Activated T-helper 1 cell treated with anti-CD3 and anti-CD28 coated beads, Interleukin-12 subunit alpha, Interleukin-12 subunit beta, Interleukin-2, Interleukin-4 antibody, amounts not matched to agents 30 ng/mL and 10 ng/mL and 1 ng/mL, durations not matched to agents 14 hours and 24 hours and 36 hours (primary cell): ENCODE results near the gene CLASP1. TPM values are rescaled to one million over a fixed set of nuclear protein-coding genes. Genes with fewer than 3 reads are reported as not detected.
"Not testable (repeated sequence)": the region's sequence is repeated elsewhere in the genome, so short reads cannot be mapped to it uniquely, and the experiment has no call there.

ENCODE experiments used
- DNase-seq: peaks from one replicate; pipeline ENCODE4 v3.0.0; 2021; ENCODE audit warnings: low spot score
- H3K27ac Mint-ChIP-seq: one replicate; pipeline ENCODE4 v1.8.0; 2021; ENCODE audit warnings: mild to moderate bottlenecking, mixed read lengths
- H3K27me3 Mint-ChIP-seq: one replicate; pipeline ENCODE4 v1.8.0; 2022; ENCODE audit warnings: mild to moderate bottlenecking, moderate library complexity, mixed read lengths; ENCODE audit not compliant: insufficient read depth
- H3K36me3 Mint-ChIP-seq: one replicate; pipeline ENCODE4 v1.8.0; 2021; ENCODE audit warnings: low read depth, mixed read lengths
- H3K4me1 Mint-ChIP-seq: one replicate; pipeline ENCODE4 v1.8.0; 2021; ENCODE audit warnings: low read depth, mixed read lengths
- H3K4me3 Mint-ChIP-seq: one replicate; pipeline ENCODE4 v1.8.0; 2021; ENCODE audit warnings: mild to moderate bottlenecking, moderate library complexity, mixed read lengths
- H3K9me3 Mint-ChIP-seq: one replicate; pipeline ENCODE4 v1.8.0; 2021; ENCODE audit warnings: mixed read lengths
- intact Hi-C: fragments of 100-400 bp; cut with micrococcal nuclease; formaldehyde crosslinking; loops from one replicate; pipeline ENCODE4 v1.15.1; 2024
- total RNA-seq: library from RNA; stranded (reverse); gene quantifications from 2 replicates; pipeline ENCODE4 v1.2.3, GENCODE V29; 2022

CLASP1 gene
- total RNA-seq = 62.6 and 72.6 TPM in 2 replicates

DNA sequence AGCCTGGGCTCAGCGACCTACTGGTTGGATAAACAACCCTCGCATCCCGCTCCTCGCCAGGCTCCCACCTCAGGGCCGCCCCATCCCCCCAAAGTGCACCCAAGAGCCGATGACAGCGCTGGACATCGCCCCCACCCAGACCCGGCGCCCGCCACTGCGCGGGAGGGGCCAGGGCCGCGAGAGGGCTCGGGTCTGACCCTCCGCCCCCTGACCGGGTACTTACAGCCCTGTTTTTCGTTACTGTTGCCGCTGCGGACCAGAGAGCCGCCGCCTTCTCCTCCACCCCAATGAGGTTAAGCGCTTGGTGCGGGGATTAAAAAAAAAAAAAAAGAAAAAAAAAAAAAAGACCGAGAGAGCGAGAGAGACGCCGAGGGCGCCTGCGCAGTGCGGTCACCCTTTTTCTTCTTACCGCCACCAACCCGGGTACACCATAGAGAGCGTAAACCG, at the start of gene CLASP1:
Gene CLASP1, minus strand, starts transcription at position 314 of the 447 bp plus-strand sequence. CDS start 43,567 bp downstream, outside the sequence.
- peak within 1 kb of the TSS; percentile 97 for H3K4me3 Mint-ChIP-seq
- no peak for DNase-seq
- peaks cover 56% of the 10 kb centered on the region for H3K4me1 Mint-ChIP-seq
- H3K36me3 Mint-ChIP-seq = peaks cover 32% of the 10 kb centered on the region
- intact Hi-C loops = loop anchor here (1.0 kb wide), 5 partner anchors 50 to 119 kb away; partner anchors contain the start of genes NIFK, RNU4ATAC and TSN
- H3K9me3 Mint-ChIP-seq = no peaks in the 10 kb centered on the region
- no peaks in the 10 kb centered on the region for H3K27me3 Mint-ChIP-seq
- H3K27ac Mint-ChIP-seq = peak within 1 kb of the TSS; percentile 100

DNA sequence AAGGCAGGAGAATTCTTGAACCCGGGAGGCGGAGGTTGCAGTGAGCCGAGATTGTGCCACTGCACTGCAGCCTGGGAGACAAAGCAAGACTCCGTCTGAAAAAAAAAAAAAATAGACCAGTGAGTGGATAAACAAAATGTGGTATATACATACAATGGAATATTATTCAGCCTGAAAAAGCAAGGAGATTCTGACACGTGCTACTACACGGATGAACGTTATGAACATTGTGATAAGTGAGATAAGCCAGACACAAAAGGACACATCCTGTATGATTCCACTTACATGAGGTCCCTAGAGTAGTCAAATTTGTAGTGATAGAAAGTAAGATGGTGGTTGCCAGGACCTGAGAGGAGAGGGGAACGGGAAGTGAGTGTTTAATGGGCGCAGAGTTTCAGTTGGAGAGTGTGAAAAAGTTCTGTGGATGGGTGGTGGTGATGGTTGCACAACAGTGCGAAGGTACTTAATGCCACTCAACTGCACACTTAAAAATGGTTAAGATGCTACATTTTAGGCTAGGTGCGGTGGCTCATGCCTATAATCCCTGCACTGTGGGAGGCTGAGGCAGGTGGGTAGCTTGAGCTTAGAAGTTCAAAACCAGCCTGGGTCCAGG, 49.2 kb upstream of the CLASP1 start:
- Mint-ChIP-seq H3K27me3 (peaks cover 2% of the 10 kb centered on the region), H3K9me3 (no peaks in the 10 kb centered on the region), H3K4me3 (no peak overlapping the region), H3K4me1 (peaks cover 48% of the 10 kb centered on the region), H3K27ac (peak overlapping the region; percentile 68), H3K36me3 (peaks cover 1% of the 10 kb centered on the region)
- no peak for DNase-seq
- intact Hi-C loops = loop anchor here (2.0 kb wide), 1 partner anchor 24 kb away; no protein-coding TSS in a partner anchor

DNA sequence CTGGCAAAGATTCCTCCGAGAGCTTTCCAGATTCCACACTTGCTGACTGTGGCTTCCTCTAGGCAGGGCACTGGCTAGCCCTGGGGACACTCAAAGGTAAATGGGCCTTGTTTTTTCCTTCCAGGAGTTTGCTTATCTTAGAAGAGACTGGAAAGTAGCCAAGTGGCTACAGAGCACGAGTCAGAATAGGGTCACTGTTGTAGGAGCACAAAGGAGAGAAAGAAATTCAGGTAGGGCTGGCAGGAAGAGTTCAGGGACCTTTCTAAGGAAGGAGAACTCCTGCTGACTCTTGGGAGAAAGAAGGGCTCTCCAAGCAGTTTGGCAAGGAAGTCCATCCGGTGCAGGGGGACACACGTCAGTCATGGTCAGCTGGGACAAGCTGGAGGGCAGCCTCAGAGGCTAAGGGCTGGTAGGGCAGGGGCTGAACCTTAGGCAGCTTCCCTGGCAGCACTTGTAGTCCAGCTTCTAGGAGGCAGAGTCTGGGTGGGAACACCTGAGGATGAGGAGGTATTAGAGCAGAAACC, 47.9 kb upstream of the CLASP1 start:
- peak overlapping the region; percentile 4 for H3K27ac Mint-ChIP-seq
- H3K27me3 Mint-ChIP-seq = peaks cover 2% of the 10 kb centered on the region
- no peaks in the 10 kb centered on the region for H3K9me3 Mint-ChIP-seq
- H3K36me3 Mint-ChIP-seq = peaks cover 1% of the 10 kb centered on the region
- H3K4me3 Mint-ChIP-seq = no peak overlapping the region
- H3K4me1 Mint-ChIP-seq = peaks cover 42% of the 10 kb centered on the region
- no peak for DNase-seq
- intact Hi-C loops = no loop called here

DNA sequence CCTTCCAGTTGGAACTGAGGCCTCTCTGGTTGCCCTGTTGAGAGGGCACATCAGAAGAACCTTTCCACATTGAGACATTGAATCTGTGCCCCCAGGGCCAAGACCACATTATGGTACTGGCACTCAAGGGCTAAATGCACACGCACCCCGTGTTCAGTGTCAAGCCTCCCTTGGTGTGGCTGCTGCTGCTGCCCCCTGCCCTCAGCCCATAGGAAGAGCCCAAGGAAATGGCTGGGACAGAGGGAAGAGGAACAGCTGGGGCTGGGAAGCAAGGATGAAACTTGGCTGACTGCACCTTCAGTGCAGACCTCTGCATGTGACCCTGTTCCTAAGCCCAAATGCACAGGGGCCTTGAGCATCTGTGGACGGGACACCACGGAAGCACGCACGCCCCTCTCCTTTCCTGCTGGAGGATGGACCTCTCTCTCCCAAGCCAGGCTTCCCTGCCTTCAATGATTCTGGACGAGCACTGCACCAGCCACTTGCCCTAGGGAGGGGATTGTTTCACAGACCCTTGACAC, 47.2 kb upstream of the CLASP1 start:
- Mint-ChIP-seq H3K27ac (no peak overlapping the region), H3K36me3 (peaks cover 1% of the 10 kb centered on the region), H3K9me3 (no peaks in the 10 kb centered on the region), H3K27me3 (no peaks in the 10 kb centered on the region), H3K4me1 (peaks cover 36% of the 10 kb centered on the region), H3K4me3 (no peak overlapping the region)
- no peak for DNase-seq
- intact Hi-C loops = no loop called here

DNA sequence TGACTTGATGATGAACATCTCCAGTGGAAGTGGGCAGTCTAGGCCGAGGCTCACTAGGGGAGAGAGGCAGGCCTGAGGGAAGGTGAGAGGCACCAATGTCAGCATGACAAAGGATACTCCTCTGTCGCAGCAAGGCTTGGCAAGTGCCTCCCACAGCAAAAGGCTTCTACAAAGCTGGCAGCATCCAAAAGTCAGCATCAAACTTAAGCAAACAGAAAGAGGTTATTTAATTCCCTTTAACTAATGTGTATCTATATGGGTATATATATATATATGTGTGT, 45.8 kb upstream of the CLASP1 start:
- Mint-ChIP-seq H3K27ac (no peak overlapping the region), H3K27me3 (no peaks in the 10 kb centered on the region), H3K9me3 (no peaks in the 10 kb centered on the region), H3K36me3 (peaks cover 1% of the 10 kb centered on the region), H3K4me1 (peaks cover 24% of the 10 kb centered on the region), H3K4me3 (no peak overlapping the region)
- no peak for DNase-seq
- intact Hi-C loops = no loop called here

DNA sequence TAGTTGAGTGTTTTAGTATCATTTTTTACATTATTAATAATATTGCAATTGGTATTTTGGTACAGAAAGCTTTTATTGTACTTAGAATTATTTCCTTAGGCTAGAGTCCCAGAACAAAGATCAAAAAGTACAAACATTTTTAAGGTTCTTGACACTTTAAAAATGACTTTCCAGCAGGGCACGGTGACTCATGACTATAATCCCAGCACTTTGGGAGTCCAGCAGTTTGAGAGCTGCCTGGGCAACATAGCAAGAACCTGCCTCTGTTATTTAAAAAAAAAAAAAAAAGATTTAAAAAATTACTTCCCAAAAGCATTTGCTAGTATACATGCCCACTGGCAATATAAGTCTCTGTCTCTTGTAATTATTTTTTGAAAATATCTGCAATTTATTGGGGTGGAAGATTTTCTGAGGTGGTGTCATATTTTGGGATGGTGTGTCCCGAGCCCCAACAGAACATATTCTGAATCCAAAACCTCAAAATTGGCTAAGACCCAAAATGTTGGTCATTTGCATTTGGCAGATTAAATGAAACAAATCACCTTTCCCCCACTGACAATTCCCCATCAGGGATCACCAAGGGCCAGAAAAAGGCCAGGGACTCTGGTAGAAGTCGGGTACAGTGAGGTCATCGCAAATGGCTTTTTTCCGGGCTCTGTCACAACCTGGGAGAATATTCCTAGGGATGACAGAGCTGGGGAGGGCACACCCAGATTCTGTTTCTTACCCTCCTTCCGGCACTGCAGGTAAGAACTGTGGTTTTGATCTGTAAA, 45.3 kb upstream of the CLASP1 start:
- no peaks in the 10 kb centered on the region for H3K9me3 Mint-ChIP-seq
- H3K4me1 Mint-ChIP-seq = peaks cover 18% of the 10 kb centered on the region
- intact Hi-C loops = no loop called here
- no peak for DNase-seq
- H3K4me3 Mint-ChIP-seq = no peak overlapping the region
- peaks cover under 1% of the 10 kb centered on the region for H3K36me3 Mint-ChIP-seq
- no peaks in the 10 kb centered on the region for H3K27me3 Mint-ChIP-seq
- no peak overlapping the region for H3K27ac Mint-ChIP-seq

DNA sequence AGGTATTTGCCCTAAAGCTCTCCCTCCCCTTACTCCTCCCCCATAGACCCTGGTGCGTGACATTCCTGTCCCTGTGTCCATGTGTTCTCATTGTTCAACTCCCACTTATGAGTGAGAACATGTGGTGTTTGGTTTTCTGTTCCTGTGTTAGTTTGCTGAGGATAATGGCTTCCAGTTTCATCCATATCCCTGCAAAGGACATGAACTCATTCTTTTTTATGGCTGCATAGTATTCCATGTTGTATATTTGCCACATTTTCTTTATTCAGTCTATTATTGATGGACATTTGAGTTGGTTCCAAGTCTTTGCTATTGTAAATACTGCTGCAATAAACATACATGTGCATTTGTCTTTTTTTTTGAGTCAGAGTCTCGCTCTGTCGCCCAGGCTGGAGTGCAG, 41.3 kb upstream of the CLASP1 start:
- H3K36me3 Mint-ChIP-seq, H3K4me1 Mint-ChIP-seq, DNase-seq, H3K9me3 Mint-ChIP-seq, H3K4me3 Mint-ChIP-seq, H3K27me3 Mint-ChIP-seq, H3K27ac Mint-ChIP-seq, intact Hi-C loops: not testable (repeated sequence)

DNA sequence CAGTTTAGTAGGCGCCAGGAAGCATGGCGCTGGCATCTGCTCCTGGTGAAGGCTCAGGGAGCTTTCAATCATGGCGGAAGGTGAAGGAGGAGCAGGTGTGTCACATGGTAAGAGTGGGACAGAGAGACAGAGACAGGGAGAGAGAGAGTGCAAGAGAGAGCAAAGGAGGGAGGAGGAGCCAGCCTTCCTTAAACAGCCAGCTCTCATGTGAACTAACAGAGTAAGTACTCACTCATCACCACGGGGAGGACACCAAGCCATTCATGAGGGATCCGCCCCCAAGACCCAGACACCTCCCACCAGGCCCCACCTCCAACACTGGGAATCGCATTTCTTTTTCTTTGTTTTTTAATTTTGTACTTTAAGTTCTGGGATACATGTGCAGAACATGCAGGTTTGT, 40.8 kb upstream of the CLASP1 start:
- Mint-ChIP-seq H3K27me3 (no peaks in the 10 kb centered on the region), H3K4me1 (peaks cover 4% of the 10 kb centered on the region), H3K27ac (no peak overlapping the region), H3K36me3 (no peaks in the 10 kb centered on the region), H3K9me3 (peaks cover 8% of the 10 kb centered on the region), H3K4me3 (no peak overlapping the region)
- no peak for DNase-seq
- intact Hi-C loops = no loop called here

DNA sequence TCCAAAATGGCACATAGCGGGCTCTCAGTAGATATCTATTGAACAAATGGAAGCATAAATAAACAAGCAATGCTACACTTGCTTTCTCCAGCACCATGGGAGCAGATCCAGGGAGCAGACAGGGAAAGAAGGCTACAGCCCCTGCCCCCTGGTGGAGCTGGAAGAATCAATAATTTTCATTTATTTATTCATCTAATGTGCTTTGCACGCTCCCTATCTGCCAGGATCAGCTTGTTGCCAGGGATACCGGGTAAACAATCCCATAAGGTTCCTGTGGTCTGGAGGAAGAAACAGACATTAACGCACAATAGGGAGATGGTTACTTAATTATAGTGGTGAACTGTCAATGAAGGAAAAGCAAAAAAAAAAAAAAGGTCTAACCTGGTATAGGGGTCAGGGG, 40.1 kb upstream of the CLASP1 start:
- H3K27me3 Mint-ChIP-seq = no peaks in the 10 kb centered on the region

DNA sequence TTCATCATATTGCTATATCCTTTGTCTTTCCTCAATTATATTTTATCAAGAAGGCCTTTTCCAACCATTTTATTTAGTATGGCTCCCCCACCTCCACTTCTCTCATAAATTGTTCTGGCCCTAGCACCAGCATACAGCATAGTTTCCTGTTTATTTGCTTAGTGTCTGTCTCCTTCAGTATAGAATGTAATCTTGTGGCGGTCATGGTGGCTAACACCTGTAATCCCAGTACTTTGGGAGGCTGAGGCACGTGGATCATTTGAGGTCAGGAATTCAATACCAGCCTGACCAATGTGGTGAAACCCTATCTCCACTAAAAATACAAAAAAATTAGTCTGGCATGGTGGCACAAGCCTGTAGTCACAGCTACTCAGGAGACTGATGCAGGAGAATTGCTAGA, 39.6 kb upstream of the CLASP1 start:
- Mint-ChIP-seq H3K36me3 (peaks cover 3% of the 10 kb centered on the region), H3K9me3 (peaks cover 18% of the 10 kb centered on the region), H3K27me3 (no peaks in the 10 kb centered on the region), H3K4me1 (peaks cover 4% of the 10 kb centered on the region), H3K27ac (no peak overlapping the region), H3K4me3 (no peak overlapping the region)
- no peak for DNase-seq
- intact Hi-C loops = no loop called here

More for the DNA sequence above, 40.1 kb upstream of the CLASP1 start:
- no peak for DNase-seq
- H3K27ac Mint-ChIP-seq = no peak overlapping the region
- H3K4me1 Mint-ChIP-seq = peaks cover 4% of the 10 kb centered on the region
- peaks cover 13% of the 10 kb centered on the region for H3K9me3 Mint-ChIP-seq
- intact Hi-C loops = no loop called here
- H3K4me3 Mint-ChIP-seq = no peak overlapping the region
- H3K36me3 Mint-ChIP-seq = peaks cover under 1% of the 10 kb centered on the region

DNA sequence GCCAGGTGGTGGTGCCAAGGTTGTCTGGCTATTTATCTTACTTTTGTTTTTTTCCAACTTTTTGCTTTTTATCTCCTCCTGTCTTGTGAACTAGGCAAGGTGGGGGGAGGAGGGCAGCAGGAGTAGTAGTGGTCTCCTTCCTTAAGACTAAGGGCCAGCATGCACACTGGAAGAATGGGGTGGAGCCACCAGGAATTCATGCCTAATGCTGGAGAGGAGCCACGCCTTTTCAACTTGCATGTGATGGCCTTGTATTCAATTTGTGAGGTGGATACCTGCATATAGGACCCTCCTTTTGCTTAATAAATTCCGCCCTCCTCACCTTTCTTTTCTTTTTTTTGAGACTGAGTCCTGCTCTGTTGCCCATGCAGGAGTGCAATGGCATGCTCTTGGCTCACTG, 37.6 kb upstream of the CLASP1 start:
- Mint-ChIP-seq H3K4me3 (no peak overlapping the region), H3K36me3 (peaks cover 7% of the 10 kb centered on the region), H3K27me3 (no peaks in the 10 kb centered on the region), H3K9me3 (peaks cover 35% of the 10 kb centered on the region), H3K27ac (no peak overlapping the region), H3K4me1 (peaks cover 4% of the 10 kb centered on the region)
- DNase-seq = no peak
- intact Hi-C loops = no loop called here

DNA sequence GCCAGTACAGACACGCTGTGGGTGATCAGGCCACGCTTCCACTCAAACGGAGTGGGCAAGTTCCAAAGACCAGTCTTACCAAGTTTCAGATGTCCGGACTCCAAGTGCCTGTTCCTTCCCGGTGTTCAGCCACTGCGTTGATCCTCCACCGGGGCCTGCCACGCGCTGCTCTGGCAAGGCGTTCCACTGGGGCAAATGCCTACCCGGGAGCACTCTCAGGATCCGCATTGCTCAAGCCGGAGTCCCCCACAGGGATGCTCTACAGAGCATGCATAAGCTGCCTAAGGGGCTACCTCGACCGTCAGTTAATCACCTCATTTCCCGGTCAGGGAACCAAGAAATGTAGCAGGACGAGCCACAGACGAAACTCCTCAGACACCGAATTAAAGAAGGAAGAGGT, 37.0 kb upstream of the CLASP1 start:
- Mint-ChIP-seq H3K27me3 (no peaks in the 10 kb centered on the region), H3K27ac (no peak overlapping the region), H3K4me1 (peaks cover 4% of the 10 kb centered on the region), H3K9me3 (peaks cover 42% of the 10 kb centered on the region), H3K36me3 (peaks cover 11% of the 10 kb centered on the region), H3K4me3 (no peak overlapping the region)
- DNase-seq = no peak
- intact Hi-C loops = no loop called here
